Inferior parietal cortex (tissue), 1 donor: ENCODE measurements around the gene DGLUCY.
"Not testable (repeated sequence)": the region's sequence is repeated elsewhere in the genome, so short reads cannot be mapped to it uniquely, and the experiment has no call there.

ENCODE experiments used
- DNase-seq: peaks from one replicate; pipeline ENCODE4 v3.0.0-alpha.2; 2016; ENCODE audit errors: extremely low spot score

DGLUCY gene

DNA sequence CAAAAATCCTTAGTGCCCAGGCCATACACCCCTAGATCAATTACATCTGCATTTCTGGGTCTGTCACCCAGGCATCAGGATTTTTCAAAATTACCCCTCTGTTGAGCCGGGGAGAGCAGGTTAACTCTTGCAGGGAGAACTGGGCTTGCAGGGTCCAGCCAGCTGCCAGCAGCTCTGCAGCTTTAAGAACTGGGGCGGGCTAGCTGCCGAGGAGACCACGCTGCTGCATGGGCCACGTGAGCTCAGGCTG lies at the start of gene DGLUCY:
DGLUCY (plus strand) TSS at position 245 of the 250 bp plus-strand sequence. CDS start 46,222 bp downstream, outside the sequence.
- no peak for DNase-seq

- no peak for DNase-seq
These were observed 48.6 kb upstream of the DGLUCY start for GRCh38 chr14:91065266-91065665.

- DNase-seq, result no peak
These were observed 46.7 kb upstream of the DGLUCY start for GRCh38 chr14:91067186-91067585.

DNA sequence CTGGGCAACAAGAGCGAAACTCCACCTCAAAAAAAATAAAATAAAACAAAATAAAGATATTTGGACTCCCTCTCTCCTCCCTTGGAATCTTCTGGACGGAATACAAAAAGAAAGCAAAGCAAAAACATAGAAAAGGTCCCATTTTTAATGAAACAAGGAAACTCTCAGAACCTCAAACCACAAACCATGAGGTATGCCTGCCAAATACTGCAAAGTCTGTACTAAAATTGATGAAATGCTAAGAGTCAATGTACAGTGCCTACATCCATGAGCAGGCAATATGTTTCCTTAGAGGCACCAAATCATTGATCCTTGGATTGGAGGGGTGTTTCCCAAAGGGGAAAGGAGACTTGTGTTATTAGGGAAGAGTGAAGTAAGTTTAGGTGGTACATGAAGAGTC lies 45.2 kb upstream of the DGLUCY start:
- DNase-seq, result no peak

- no peak for DNase-seq
These were observed 43.3 kb upstream of the DGLUCY start for GRCh38 chr14:91070572-91070971.

DNA sequence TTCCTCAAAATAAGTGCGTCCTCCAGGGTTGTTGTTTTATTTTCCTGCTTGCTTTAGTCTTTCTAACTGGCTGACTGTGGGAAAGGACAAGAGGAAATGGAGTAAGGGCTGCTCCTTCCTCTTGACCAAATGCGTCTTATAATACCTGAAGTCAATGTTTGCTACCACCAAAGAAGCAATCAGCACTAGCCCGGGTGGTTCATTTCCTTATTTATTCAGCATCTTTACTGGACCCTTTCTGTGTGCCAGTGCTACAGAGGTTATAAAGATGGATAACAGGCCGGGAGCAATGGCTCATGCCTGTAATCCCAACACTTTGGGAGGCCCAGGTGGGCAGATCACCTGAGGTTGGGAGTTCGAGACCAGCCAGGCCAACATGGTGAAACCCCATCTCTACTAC lies 38.3 kb upstream of the DGLUCY start:
- DNase-seq, result no peak

GRCh38 chr14:91078095-91078737 lies 35.7 kb upstream of the DGLUCY start:
- DNase-seq, result no peak

- no peak for DNase-seq
These were observed 33.8 kb upstream of the DGLUCY start for GRCh38 chr14:91080071-91080470.

GRCh38 chr14:91082282-91082681 lies 31.6 kb upstream of the DGLUCY start:
- DNase-seq, result no peak

- DNase-seq, result no peak
These were observed 29.4 kb upstream of the DGLUCY start for GRCh38 chr14:91084516-91084915.

- not testable (repeated sequence) for DNase-seq
These were observed 26.4 kb upstream of the DGLUCY start for GRCh38 chr14:91087470-91087869.

GRCh38 chr14:91088585-91089235 lies 25.2 kb upstream of the DGLUCY start:
- DNase-seq, result no peak

GRCh38 chr14:91089958-91090535 lies 23.8 kb upstream of the DGLUCY start:
- no peak for DNase-seq

DNA sequence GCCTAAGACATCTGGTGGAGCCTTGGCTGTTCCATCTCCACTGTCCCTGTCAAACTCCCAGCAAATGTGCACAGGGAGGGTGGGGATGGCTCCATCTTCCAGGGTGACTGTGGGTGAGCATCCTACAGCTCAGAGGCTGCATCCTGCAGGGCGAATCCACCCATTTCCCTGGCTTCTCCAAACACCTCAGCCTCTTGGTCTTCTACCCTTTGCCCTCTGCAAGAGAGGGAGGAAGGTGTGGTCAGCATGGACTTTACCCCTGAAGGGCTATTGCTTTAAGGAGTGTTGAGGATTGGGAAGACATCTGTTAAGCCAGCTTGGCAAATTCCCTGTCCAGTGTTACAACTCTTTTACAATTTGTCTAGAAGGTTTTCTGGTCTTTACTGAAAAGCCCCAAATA lies 23.1 kb upstream of the DGLUCY start:
- no peak for DNase-seq

DNA sequence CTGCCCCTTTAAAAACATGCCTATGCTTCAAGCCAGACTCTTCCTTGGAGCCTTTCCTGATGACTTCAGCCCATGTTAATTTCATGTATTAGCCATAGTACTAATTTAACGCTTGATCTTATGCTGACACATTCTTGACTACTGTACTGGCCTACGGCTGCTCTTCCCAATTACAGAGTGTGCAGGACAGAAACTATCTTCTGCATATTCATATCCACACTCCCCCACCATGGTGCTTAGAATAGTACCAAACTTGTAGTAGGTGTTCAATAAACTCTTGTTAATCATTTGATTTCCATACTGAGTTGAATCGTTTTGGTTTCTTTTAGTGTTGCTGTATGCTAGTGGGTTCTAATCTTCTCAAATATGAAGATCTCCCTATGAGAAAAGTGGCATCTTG lies 21.8 kb upstream of the DGLUCY start:
- no peak for DNase-seq

- not testable (repeated sequence) for DNase-seq
These were observed 20.0 kb upstream of the DGLUCY start for GRCh38 chr14:91093743-91094472.

GRCh38 chr14:91094772-91095171 lies 19.1 kb upstream of the DGLUCY start:
- DNase-seq, result no peak

- DNase-seq, result no peak
These were observed 18.7 kb upstream of the DGLUCY start for GRCh38 chr14:91095178-91095577.

DNA sequence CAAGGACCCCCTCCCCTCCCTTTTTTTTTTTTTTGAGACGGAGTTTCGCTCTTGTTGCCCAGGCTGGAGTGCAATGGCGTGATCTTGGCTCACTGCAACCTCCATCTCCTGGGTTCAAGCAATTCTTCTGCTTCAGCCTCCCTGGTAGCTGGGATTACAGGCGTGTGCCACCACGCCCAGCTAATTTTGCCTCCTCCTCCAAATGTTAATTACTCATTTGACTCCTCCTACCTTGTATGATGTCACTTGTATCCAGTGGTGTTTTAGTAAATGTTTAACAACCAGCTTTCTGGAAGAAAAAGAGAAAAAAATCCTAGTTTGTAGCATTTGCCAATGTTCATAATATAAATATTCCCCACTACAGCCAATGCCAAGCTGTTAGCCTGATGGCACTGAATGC lies 16.2 kb upstream of the DGLUCY start:
- DNase-seq, result not testable (repeated sequence)

DNA sequence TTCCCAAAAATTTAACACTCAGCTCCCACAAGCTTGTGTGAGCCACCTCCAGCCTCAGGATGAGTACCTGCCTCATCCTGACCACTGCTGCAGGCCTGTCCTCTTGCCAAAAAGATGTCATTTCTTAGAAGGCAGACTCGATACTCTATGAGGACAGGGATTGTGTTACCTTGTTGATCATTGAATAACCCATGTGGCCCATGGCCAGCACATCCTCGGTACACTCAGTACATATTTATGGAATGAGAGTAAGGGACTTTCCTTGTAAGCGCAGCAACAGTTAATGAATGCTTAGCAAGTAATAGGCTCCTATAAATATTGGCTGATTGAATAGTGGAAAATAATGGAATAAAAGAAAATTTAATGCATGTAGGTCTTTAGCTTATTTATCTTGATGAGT lies 15.3 kb upstream of the DGLUCY start:
- DNase-seq, result no peak

- DNase-seq, result no peak
These were observed 13.8 kb upstream of the DGLUCY start for GRCh38 chr14:91100102-91100501.

DNA sequence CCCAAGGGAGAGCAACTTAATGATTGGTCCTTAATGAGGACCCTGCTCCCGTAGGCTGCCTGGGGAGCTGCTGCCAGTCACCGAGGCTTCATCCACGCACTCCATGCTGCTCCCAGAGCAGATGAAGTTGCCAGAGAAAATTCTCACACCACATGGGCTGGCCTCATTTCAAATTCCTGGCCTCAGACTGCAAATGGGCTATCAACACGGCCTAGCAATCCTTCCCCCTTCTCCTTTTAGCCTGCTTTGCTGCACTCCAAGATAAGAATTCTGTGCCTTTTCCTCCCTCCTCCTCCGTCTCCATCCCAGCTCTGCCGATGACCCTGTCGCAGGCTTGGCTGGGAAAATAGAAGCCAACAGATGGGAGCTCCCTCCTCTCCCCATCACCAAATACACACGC lies 10.8 kb upstream of the DGLUCY start:
- no peak for DNase-seq
